Right renal cortex interstitium (tissue), 3 donors: ENCODE data around the gene SSC4D. TPM values are rescaled to one million over a fixed set of nuclear protein-coding genes. Genes with fewer than 3 reads are reported as not detected.
A peak's percentile ranks its signal among the peaks of the same experiment; 100 is the strongest.
"Not testable (repeated sequence)": the region's sequence is repeated elsewhere in the genome, so short reads cannot be mapped to it uniquely, and the experiment has no call there.

ENCODE experiments used
- DNase-seq, 3 donors: peaks; one replicate each; pipeline ENCODE4 v3.0.0-alpha.2; 2013; ENCODE audit warnings: low read depth in 3 of 3, low spot score in 2 of 3
- polyA plus RNA-seq, 3 donors: library from polyadenylated mRNA; unstranded; fragments of 120-200 nt; gene quantifications; one replicate each; pipeline ENCODE4 v1.2.1, GENCODE V29; 2013; ENCODE audit not compliant: insufficient read length in 3 of 3

The SSC4D gene
- polyA plus RNA-seq, 3 donors, result 3.1 to 6.5 (median 5.5) TPM

DNA sequence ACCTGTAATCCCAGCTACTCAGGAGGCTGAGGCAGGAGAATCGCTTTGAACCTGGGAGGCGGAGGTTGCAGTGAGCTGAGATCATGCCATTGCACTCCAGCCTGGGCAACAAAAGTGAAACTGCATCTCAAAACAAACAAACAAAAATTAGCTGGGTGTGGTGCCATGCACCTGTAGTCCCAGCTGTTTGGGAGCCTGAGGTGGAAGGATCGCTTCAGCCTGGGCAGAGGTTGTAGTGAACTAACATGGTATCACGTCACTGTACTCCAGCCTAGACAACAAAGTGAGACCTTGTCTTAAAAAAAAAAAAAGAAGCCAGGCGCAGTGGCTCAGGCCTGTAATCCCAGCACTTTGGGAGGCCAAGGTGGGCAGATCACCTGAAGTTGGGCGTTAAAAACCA, 21.7 kb downstream of the SSC4D start:
- not testable (repeated sequence) for DNase-seq

DNA sequence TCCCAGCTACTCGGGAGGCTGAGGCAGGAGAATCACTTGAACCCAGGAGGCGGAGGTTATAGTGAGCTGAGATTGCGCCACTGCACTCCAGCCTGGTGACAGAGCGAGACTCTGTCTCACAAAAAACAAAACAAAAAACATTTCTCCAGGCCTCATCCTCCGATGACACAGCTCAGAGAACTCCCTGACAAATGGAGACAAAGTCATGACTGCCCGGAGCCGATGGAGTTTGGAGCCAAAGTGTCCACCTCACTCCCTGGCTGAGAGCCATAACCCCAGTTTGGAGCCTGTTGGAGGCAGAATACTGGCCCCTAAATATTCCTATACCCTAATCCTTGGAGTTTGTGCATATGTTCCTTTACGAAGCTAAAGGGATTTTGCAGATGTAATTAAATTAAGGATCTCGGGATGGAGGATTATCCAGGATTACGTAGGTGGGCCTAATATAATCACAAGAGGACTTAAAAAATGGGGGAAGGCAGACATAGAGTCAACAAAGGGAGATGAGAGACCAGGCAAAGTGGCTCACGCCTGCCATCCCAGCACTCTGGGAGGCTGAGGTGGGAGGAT, 22.7 kb downstream of the SSC4D start:
- no peak for DNase-seq

DNA sequence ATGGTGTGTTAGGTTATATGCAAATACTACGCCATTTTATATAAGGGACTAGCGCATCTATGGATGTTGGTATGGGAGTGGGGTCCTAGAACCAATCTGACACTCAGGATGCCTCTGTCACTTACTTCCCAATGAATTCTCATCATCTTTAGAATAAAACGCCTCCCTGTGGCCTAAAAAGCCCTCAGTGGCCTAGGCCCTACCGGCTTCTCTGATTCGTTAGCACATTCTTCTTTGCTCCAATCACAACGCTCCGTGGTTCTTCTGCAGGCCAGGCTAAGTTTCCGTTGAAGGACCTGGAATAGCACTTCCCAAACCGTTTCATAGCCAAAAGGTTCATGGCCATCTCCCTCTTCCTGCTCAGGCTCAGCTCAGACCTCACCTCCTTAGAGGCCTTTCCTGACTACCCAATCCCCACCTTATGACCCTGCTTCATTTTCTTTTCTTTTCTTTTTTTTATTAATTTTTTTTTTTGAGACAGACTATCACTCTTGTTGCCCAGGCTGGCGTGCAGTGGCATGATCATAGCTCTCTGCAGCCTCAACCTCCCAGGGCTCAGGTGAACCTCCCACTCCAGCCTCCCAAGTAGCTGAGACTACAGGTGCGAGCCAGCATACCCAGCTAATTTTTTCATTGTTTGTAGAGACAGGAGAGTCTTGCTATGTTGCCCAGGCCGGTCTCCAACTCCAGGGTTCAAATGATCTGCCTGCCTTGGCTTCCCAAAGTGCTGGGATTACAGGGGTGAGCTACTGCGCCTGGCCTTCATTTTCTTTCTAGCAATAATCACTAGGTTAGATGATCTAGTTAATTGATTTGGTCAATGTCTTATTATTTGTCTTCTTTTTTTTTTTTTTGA, 26.2 kb downstream of the SSC4D start:
- DNase-seq, result no peak

DNA sequence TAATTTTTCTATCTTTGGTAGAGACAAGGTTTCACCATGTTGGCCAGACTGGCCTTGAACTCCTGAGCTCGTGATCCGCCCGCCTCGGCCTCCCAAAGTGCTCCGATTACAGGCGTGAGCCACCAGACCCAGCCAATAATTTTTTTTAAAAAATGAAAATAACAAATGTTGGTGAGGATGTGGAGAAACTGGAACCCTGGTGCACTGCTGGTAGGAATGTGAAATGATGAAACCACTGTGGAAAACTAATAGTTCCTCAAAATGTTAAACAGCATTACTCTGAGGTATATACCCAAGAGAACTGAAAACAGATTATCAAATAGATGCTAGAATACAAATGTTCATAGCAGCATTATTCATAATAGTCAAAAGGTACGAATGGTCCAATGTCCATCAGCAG, 27.7 kb downstream of the SSC4D start:
- DNase-seq, result no peak

DNA sequence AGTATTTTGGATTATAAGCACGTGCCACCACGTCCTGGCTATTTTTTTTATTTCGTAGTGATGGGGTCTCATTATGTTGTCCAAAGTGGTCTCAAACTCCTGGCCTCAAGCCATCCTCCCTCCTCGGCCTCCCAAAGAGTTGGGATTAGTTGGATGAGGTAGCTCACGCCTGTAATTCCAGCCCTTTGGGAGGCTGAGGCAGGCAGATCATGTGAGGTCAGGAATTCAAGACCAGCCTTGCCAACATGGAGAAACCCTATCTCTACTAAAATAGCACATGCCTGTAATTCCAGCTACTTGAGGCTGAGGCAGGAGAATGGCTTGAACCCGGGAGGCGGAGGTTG, 28.9 kb downstream of the SSC4D start:
- no peak for DNase-seq

DNA sequence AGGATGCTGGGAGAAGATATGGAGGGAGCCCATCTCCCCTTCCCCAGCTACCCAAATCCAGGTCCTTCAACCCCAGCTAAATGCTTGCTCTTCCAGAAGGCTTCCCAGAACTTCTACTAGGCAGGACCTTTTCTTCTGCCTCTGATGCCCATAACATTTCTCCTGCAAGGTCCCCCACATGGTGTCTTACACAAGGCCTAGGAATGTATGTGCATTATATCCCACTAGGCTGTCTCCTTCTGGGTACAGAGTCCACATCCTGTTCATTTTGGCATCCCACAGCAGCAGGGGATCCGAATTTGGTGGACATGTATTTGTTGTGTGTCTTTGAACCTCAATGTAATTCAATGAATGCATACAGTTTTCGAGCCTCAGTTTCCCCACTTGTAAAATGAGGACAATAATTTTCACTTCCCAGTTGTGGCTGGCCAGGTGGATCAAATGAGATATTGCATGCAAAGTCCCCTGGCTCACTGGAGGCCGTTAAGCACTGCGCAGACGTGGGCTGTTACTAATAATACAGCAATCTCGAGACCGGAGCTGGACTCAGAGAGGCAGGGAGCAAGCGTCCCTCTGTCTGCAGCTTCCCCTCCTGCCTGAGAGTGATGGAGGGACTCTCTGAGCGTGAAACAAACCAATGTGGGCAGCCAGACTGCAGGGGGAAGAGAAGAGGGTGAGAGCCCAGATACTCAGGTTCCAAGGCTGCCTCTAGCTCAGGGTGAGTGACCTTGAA, 32.1 kb downstream of the SSC4D start:
- no peak for DNase-seq

DNA sequence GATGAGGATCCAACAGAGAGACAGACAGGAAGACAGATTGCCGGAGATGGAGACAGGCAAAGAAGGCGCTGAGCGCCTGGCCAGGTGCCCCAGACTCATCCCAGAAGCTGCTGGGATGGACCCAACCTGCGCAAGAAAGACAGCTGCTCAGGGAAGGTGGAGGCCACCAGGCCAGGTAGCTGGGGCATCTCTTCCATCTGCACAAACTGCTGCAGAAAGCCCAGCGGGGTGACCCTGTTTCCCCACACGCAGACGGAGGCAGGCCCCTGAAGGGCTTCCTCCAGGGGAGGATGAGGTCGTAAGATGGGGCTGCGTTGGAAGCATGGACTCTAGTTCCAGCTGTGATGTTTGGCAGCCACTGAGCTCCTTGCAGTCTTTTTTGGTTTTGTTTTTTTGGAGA, 34.2 kb downstream of the SSC4D start:
- no peak for DNase-seq

DNA sequence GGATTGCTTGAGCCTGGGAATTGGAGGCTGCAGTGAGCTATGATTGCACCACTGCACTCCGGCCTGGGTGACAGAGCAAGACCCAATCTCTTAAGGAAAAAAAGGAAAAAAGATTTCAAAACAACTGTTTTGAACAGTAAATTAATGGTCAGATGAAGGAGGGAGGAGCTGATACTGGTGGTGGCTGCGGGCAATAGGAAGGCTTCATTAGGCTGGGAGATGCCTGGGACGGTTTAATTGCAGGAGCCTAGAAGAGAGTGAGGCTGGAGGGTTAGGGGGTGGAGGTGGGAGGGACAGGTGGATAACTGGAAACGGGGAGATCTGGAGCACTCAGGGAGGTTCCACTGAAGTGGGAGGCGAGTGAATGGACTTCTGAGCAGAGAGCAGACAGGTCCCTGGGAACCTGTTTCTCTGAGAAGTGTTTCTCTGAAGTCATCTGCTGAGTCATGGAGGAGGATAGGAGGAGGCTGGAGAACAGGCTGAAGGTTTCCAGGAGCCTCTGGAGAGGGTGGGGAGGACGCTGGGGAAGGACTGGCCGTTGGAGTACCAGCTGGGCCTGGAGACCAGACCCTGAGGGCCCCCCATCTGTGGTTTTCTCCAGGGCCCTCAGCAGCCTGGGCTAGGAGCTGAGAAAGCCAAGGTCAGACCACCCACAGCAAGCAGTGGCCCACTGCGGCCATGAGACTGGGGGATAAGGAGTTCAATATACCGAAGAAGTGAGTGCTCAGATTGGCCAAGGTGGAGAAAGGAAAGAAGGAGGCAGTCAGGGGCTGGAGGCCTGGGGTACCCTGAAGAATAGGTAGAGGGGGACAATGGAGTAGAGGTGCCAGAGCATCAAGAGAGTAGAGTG, 36.3 kb downstream of the SSC4D start:
- DNase-seq, result no peak

DNA sequence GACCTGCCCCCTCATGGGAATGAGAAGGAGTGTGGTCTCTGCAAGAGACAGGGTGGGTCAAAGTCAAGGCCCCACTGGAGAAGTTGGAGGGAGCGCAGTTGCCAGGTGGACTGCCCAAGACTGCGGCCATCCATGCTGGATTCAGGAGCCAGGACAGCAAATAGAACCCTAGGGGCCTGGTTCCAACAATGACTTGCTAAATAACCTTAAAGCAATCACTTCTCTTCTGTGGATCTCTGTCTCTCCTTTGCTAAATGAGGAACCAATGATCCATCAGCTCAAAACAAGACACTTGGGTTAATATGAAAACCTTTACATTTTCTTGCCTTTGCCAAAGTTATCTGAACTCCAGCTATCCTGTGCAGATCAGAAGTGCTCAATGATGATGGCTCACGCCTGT, 38.1 kb downstream of the SSC4D start:
- no peak for DNase-seq

DNA sequence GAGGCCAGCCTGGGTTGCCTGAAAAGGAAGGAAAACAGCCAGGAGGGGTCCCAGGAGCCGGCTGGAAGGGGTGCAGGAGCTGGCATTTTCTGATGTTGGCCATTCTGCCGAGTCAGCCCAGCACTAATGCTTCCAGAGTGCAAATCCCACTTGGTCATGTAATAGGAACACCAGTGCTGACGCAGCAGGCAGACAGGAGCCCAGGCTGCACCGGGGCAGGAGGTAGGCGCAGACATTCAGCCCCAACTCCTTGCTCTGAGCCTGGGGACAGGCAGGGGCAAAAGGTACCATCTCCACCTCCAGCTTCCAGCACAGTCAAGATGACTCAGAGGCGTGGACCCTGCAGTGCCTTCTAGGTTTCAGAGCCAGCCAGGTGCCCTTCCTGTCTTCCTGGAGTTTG, 40.5 kb downstream of the SSC4D start:
- no peak for DNase-seq

DNA sequence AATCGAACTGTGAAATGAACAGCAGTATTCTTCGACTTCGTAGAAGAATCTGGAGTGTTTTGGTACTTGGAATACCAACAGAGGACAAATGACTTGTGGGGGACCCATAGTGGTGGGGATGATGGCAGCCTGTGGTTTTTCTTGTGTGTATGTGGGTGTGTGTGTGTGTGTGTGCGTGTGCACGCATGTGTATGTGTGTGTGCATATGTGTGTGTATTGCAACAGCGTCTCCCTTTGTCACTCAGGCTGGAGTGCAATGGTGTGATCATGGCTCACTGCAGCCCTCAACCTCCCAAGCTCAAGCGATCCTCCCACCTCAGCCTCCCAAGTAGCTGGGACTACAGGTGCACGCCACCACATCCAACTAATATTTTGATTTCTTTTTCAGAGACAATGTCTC, 41.3 kb downstream of the SSC4D start:
- DNase-seq, result no peak

DNA sequence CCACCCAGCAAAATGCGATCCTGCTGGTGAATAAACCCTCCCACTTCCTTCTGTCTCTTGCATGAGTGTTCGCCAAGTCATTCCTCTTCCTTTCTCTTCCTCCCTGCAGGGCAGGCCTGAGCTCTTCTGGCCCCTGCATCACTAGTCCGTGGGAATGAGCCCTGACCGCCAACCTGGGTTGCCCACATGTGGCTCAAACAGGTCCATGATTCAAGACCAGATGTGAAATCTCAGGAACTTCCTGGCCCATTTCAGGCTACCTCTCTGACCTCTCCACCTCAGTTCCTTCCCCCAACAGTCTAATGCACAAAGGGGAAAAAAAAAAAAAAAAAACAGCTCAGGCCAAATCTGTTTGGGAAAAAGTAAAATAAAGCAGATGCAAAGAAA, 45.3 kb downstream of the SSC4D start:
- no peak for DNase-seq

DNA sequence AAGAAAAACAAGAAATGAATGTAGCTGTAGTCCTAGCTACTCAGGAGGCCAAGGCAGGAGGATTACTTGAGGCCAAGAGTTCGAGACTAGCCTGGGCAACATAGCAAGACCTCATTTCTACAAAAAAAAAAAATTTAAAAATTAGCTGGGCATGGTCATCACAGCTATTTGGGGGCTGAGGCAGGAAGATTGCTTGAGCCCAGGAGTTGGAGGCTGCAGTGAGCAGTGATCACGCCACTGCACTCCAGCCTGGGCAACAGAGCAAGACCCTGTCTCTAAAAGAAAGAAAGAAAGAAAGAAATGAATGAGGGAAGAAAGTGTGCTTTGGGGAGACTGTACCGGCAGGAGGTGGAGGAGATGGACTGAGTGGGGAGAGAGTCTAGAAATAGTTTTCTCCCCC, 45.7 kb downstream of the SSC4D start:
- not testable (repeated sequence) for DNase-seq

DNA sequence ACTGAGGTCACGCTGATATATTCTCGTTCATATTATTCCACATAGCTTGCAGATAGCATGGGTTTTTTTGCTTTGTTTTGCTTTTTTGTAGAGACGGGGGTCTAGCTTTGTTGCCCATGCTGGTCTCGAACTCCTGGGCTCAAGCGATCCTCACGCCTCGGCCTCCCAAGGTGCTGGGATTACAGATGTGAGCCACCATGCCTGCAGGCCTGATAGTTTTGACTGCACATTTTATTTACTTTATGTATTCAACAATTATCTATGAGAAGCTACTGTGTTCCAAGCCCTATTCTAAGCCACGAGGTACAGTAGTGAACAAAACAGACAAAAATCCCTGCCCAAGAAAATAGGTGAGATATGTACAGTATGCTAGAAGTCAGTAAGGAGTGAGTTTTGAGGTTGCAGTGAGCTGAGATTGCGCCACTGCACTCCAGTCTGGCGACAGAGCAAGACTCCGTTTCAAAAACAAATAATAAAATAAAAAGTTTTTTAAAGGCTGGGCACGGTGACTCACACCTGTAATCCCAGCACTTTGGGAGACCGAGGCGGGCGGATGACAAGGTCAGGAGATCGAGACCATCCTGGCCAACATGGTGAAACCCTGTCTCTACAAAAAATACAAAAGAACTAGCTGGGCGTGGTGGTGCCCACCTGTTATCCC, 49.4 kb downstream of the SSC4D start:
- no peak for DNase-seq

DNA sequence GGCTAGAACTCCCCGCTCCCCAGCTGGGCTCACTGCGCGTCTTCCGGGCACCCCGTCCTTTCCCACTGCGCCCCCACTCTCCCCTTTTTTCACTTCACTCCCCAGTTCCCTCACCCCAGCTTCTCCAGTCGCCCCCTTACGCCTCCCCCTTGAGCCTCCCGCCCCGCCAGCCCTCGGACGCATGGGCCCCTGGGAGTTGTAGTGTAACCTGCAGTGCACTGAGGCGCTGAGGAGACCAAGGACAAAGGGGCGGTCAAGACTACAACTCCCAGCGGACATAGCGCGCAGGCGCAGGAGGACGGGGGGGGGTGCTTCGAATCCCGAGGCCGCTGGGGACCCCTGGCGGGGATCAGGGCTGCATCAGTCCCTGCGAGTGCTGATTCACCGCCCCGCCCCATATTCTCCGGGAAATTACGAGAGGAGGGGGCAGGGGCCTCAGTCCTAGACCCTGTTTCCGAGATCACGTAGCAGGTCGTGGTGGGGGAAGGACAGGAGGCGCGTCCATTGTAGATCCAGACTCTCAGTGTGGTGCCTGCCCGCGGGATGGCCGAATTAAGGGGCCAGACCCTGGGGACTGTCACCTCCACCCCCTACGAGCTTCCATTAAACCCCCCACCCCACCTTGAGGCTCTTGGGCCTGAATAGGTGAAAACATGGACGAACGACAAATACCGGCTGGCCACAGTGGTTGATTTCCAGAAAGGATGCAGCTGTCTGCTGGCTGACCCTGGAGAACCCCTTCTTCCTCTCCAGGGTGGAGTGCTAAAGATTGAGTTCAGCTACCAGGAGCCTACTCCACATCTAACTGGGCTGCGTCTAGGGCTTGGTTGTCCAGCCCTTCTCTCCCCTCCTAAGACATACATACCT, 50.2 kb downstream of the SSC4D start:
- peak; percentile 91 to 96 (median 95) for DNase-seq

DNA sequence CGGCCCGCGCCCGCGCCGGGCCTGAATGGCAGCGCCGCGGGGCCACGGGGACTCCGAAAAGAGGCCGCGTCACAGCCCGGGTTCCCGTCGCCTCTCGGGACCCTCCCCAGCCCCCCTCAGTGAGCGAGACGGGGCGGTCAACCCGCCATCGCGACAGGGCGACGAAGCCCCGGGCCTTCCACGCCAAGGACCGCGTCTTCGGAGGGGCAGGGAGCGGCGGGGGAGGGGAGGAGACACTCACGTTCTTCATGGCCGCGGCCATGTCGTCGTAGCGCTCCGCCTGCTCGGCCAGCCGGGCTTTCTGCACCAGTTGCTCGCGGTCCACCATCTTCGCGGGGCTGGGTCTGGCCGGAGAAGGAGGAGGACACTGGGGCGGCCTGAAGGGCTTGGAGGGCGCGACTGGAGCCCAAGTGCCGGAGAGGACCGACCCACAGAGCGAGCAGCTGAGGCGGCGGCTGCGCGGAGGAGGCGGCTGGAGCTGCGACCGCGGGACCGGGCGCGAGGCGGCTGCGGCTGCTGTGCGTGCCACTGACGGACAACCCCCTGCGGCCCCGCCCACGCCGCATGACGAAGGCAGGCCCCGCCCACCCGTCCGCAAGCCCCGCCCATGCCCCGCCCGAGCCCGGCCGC, 50.9 kb downstream of the SSC4D start, which contains the start of gene YWHAG:
Gene YWHAG, minus strand, starts transcription at position 511 of the 630 bp plus-strand sequence. Its CDS starts 183 bp downstream, at position 328.
- peak in 2 of 3 donors; percentile 70 to 81 for DNase-seq

DNA sequence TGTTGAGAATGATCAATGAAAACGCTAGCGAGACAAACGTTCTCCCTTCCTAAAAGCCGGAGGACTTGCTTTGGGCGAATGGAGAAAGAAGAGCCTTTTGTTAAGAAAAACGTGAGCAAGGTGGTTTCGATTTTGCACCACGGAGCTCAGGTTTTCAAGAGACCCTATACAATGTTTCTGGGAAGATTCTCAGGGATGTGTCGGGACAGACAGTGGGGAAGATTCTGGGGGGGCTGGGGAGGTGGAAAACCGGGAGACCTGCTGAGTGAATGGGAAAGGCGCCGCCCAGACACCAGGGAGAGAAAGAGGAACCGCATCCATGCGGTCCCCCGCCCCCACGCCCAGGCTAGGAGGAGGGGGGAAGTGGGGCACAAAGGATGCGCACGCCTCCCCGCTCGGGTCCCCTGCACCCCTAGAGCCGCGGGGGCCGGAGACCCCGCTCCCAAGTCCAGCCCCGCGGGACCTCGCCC, 51.5 kb downstream of the SSC4D start:
- DNase-seq, result peak in 2 of 3 donors; percentile 45 to 51

DNA sequence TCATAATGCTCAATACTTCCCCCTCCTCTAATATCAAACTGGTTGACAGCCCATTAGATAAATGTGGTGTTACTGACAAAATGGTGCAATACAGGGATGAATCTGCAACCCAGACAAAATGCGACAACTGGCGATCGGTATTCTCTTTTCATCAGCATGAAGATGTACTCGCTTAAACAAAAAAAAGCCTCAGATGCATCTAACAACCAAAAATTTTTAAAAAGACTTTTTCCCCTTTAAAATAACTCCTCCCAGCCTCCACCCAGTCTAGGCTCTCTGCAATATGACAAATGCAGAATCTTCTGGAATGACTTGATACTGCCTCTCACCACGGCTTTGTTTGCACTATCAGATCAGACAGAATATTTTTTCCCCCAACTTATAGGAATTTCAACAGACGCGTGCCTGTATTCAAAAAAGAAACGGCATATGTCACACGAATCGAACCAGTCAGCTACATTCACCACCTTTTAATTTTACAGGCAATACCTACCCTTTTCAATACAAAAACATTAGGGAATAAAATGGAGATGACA, 52.0 kb downstream of the SSC4D start:
- DNase-seq, result no peak
